ENCODE measurements around the gene SMIM35.

SMIM35 gene

GRCh38 chr11:118109231-118109630 lies 22.5 kb upstream of the SMIM35 start:
- DNase-seq (ENCODE audit: low read depth), result no peak

GRCh38 chr11:118108513-118108912 lies 21.8 kb upstream of the SMIM35 start:
- DNase-seq (ENCODE audit: low read depth), result no peak

- DNase-seq (ENCODE audit: low read depth), result no peak
Measured at GRCh38 chr11:118106789-118107335, 20.1 kb upstream of the SMIM35 start.

GRCh38 chr11:118105657-118106305 lies 19.0 kb upstream of the SMIM35 start:
- DNase-seq (ENCODE audit: low read depth), result no peak

GRCh38 chr11:118104491-118104890 lies 17.7 kb upstream of the SMIM35 start:
- no peak for DNase-seq (ENCODE audit: low read depth)

GRCh38 chr11:118102721-118103261 lies 16.0 kb upstream of the SMIM35 start:
- DNase-seq (ENCODE audit: low read depth), result no peak

GRCh38 chr11:118100691-118101232 lies 14.0 kb upstream of the SMIM35 start:
- DNase-seq (ENCODE audit: low read depth), result no peak

GRCh38 chr11:118099838-118100556 lies 13.2 kb upstream of the SMIM35 start:
- no peak for DNase-seq (ENCODE audit: low read depth)

GRCh38 chr11:118098996-118099837 lies 12.5 kb upstream of the SMIM35 start:
- DNase-seq (ENCODE audit: low read depth), result no peak

- DNase-seq (ENCODE audit: low read depth), result no peak
Measured at GRCh38 chr11:118095967-118096367, 9.2 kb upstream of the SMIM35 start.

GRCh38 chr11:118095493-118095892 lies 8.7 kb upstream of the SMIM35 start:
- DNase-seq (ENCODE audit: low read depth), result no peak

- no peak for DNase-seq (ENCODE audit: low read depth)
Measured at GRCh38 chr11:118092907-118093571, 6.3 kb upstream of the SMIM35 start.

- DNase-seq (ENCODE audit: low read depth), result no peak
Measured at GRCh38 chr11:118091690-118092089, 4.9 kb upstream of the SMIM35 start.

GRCh38 chr11:118090545-118091162 lies 3.9 kb upstream of the SMIM35 start:
- DNase-seq (ENCODE audit: low read depth), result no peak

- DNase-seq (ENCODE audit: low read depth), result no peak
Measured at GRCh38 chr11:118088531-118088930, 1.8 kb upstream of the SMIM35 start.

- DNase-seq (ENCODE audit: low read depth), result no peak
Measured at GRCh38 chr11:118087931-118088330, 1.2 kb upstream of the SMIM35 start.

- DNase-seq (ENCODE audit: low read depth), result no peak
Measured at GRCh38 chr11:118084656-118085055, 2.1 kb downstream of the SMIM35 start.

- no peak for DNase-seq (ENCODE audit: low read depth)
Measured at GRCh38 chr11:118084247-118084646, 2.5 kb downstream of the SMIM35 start.

GRCh38 chr11:118082880-118083552 lies 3.7 kb downstream of the SMIM35 start:
- no peak for DNase-seq (ENCODE audit: low read depth)

- DNase-seq (ENCODE audit: low read depth), result no peak
Measured at GRCh38 chr11:118081241-118081958, 5.4 kb downstream of the SMIM35 start.

Data from stimulated activated CD8-positive, alpha-beta memory T cell treated with anti-CD3 and anti-CD28 coated beads, Interleukin-15, amount 100 ng/mL, for 24 hours (primary cell).